LNCaP clone FGC (cell line): ENCODE measurements around the gene CNOT6L.

Source experiments
- DNase-seq: peaks from one replicate; pipeline ENCODE4 v3.0.0-alpha.2; 2011; ENCODE audit warnings: low read depth
- H3K4me3 ChIP-seq: 2 replicates; pipeline ENCODE4 v1.5.1; 2011; ENCODE audit warnings: mild to moderate bottlenecking, low read depth, low read length, control low read depth
- TF ChIP-seq, protein P1 (sequence below): IDR thresholded peaks from 2 replicates; pipeline ENCODE4 v1.5.1; 2012; ENCODE audit warnings: mild to moderate bottlenecking; ENCODE audit not compliant: control insufficient read depth, insufficient read depth; ENCODE audit errors: extremely low read depth

CNOT6L gene

DNA sequence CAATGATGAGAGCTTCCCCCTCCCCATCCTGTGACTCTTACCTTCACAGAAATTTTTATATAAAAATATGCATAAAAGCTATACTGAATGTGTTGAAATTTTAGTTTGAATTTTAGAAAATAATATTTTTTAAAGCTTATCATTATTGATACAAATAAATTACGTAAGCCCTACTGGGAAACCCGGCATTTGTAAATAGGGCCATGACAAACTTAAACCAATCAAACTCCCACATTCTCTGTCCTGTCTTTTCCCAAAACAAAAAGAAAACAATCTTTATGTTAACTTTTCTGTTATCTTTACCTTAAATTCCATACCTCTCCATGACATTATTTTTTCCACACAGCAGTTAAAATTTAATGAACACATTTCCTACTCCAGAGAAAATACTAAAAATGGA lies 2.6 kb downstream of the CNOT6L start:
- TF ChIP-seq, protein P1, sequence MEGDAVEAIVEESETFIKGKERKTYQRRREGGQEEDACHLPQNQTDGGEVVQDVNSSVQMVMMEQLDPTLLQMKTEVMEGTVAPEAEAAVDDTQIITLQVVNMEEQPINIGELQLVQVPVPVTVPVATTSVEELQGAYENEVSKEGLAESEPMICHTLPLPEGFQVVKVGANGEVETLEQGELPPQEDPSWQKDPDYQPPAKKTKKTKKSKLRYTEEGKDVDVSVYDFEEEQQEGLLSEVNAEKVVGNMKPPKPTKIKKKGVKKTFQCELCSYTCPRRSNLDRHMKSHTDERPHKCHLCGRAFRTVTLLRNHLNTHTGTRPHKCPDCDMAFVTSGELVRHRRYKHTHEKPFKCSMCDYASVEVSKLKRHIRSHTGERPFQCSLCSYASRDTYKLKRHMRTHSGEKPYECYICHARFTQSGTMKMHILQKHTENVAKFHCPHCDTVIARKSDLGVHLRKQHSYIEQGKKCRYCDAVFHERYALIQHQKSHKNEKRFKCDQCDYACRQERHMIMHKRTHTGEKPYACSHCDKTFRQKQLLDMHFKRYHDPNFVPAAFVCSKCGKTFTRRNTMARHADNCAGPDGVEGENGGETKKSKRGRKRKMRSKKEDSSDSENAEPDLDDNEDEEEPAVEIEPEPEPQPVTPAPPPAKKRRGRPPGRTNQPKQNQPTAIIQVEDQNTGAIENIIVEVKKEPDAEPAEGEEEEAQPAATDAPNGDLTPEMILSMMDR, result no peak
- DNase-seq, result no peak
- H3K4me3 ChIP-seq, result no peak overlapping the region

DNA sequence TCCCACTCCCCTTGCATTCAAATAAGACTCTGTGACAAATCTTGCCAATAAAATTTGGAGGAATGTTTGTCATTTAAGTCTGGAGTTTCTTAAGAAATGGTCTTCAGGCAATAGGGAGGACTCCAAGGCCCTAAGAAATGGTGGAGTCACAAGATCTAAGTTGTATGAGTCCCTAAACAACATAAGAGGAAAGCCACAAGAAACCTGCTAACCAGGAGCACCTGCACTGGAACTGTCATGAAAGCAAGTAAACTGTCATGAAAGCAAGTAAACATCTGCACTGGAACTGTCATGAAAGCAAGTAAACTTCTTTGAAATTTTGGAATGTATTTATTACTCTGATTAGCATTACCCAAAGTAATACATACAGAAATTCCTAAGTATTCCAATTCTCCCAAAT lies 3.5 kb downstream of the CNOT6L start:
- H3K4me3 ChIP-seq, result no peak overlapping the region
- no peak for DNase-seq
- TF ChIP-seq, protein P1, result no peak

DNA sequence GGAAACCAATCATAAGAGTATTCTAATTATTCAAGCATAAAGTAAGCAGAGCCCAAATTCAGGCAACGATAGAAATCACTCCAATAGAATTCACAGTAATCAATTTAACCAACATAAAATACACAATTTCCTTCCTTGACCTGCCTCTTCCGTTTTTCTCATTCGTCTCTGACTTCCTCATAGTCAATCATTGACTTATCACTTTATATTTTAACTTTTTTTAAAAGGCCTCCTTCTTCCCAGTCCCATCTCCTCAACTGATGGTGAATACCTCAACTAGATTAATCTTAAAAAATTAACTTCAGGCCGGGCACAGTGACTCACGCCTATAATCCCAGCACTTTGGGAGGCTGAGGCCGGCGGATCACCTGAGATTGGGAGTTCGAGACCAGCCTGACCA lies 13.3 kb downstream of the CNOT6L start:
- DNase-seq, result no peak
- H3K4me3 ChIP-seq, result no peak overlapping the region
- TF ChIP-seq, protein P1, result no peak

DNA sequence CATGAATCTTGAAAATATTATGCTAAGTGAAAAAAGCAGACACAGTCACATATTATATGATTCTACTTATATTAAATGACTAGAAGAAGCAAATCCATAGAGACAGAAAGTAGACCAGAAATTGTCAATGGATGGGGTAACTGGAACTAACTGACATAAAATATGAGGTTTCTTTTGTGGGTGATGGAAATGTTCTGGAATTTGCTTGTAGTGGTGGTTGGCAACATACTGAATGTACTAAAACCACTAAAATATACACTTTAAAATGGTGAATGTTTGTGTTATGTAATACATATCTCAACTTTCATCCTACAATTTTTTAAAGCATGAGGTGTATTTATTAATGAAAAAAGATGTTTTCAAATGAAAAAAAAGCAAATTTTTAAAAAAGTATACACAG lies 14.7 kb downstream of the CNOT6L start:
- DNase-seq, result no peak
- TF ChIP-seq, protein P1, result no peak
- no peak overlapping the region for H3K4me3 ChIP-seq

DNA sequence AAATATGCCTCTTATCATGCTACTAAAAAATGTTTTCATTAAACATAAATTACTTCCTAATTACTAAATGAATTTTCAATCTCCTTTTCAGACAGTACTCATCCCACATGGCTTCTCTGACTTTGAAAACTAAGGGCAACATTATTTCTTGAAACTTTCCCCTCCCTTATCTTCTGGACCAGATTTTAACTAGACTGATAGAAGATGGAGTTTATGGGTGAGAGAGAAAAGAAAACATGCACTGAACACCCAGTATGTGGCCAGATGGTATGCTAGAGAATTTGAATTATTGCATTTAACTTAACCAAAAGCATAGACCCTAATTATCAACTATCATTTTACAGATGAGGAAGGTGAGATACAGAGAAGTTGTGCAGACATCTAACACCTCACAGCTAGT lies 16.8 kb downstream of the CNOT6L start:
- H3K4me3 ChIP-seq, result no peak overlapping the region
- TF ChIP-seq, protein P1, result no peak
- no peak for DNase-seq

DNA sequence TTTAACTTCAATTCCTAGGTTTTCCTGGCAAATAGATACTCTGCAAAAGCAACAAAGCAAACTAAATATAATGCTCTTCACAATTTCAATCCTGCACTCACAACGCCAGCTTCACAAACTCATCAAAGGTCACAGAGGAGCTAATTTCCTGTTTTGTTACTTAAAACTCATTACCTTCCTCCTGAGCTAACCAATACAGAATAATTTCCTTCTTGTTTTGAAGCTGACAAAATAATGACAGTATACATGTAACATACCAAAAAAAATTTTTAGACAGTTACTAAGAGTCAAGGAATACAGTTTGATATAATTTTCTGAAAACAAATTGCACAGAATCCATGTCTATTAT lies 17.9 kb downstream of the CNOT6L start:
- no peak overlapping the region for H3K4me3 ChIP-seq
- DNase-seq, result no peak

More for the DNA sequence above, 17.9 kb downstream of the CNOT6L start:
- TF ChIP-seq, protein P1, result no peak
